Articular chondrocyte of knee joint (primary cell): Measurements from ENCODE around the gene SLC16A13. TPM values are rescaled to one million over a fixed set of nuclear protein-coding genes. Genes with fewer than 3 reads are reported as not detected.

Experiments
- small RNA-seq: library from RNA; depleted of rRNA; stranded (forward); fragments of <200 nt; gene quantifications from one replicate; pipeline ENCODE3, GENCODE V24; 2012
- total RNA-seq: library from RNA; depleted of rRNA; stranded (reverse); fragments of >200 nt; gene quantifications from 2 replicates; pipeline ENCODE4 v1.2.3, GENCODE V29; 2012

The SLC16A13 gene, protein sequence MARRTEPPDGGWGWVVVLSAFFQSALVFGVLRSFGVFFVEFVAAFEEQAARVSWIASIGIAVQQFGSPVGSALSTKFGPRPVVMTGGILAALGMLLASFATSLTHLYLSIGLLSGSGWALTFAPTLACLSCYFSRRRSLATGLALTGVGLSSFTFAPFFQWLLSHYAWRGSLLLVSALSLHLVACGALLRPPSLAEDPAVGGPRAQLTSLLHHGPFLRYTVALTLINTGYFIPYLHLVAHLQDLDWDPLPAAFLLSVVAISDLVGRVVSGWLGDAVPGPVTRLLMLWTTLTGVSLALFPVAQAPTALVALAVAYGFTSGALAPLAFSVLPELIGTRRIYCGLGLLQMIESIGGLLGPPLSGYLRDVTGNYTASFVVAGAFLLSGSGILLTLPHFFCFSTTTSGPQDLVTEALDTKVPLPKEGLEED
- 0.22 and 0.52 TPM in 2 replicates for total RNA-seq

DNA sequence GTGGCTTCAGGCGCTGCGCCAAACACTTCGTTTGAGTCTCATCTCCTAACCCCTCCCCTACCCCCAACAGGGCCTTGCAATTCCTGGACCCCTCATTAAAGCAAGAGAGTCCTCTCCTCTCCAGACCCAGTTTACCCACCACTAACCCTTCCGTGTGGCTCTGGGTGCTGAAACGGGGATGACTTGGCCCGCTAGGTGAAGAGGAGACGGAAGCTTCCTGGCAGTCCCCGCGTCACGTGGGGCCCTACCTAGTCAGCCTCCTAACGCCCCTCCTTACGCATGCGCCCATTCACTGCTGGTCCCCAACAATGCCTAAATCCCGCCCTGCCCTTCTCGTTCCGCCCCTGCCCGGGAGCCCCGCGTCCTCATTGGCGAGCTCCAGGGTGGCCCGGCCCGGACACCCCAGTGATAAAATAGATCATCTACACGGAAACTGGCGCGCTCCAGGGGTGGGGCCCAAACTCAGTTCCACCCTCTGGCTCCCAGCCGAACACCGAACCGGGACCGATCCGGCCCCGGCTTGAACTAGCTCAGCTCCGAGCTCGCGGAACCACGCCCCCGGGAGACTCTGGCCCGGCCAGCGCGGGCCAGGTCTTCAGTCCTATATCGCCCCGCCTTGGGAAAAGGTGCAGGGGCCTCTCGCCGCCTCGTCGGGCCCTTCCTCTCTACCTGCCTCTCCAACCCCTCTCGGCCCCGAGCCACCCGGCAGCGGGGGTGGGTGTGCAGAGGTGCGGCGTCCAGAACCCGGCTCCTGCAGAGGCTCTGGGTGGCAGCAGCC is at the start of gene SLC16A13:
SLC16A13 (plus strand) TSS at position 425 of the 778 bp plus-strand sequence. CDS start 368 bp downstream, outside the sequence.

DNA sequence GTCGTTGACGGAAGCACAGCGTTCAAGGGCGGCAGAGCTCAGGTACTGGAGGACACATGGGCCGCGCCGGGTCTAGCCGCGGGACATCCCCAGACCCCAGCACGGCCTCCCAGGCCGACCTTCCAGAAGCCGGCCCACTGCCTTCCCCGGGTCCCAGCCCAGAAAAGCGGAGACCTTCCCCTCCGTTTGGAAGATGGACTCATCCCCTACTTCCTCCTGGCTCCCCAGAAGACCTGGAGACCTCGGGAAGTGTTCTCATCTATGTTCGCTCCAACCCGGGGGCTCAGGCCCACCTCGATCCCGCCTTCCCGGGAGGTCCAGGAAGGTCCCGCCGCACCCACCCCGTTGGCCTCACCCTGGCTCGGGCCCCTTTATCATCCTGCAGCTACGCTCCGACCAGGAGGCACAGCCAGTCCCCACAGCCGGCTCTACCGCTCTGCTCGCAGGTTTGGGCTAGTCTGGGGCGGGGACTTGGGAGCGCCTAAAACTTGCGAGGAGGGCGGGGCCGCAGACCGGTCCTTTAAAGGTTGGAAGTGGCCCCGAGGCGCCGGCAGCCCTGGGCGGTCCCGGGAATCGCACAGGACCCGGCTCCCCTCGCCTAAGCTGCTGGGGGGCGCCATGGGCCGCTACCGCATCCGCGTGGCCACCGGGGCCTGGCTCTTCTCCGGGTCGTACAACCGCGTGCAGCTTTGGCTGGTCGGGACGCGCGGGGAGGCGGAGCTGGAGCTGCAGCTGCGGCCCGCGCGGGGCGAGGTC is 40.1 kb upstream of the SLC16A13 start, which contains the start of gene ALOX12:
ALOX12 (plus strand) TSS at position 550 of the 756 bp plus-strand sequence; CDS start at position 619, 69 bp downstream.

DNA sequence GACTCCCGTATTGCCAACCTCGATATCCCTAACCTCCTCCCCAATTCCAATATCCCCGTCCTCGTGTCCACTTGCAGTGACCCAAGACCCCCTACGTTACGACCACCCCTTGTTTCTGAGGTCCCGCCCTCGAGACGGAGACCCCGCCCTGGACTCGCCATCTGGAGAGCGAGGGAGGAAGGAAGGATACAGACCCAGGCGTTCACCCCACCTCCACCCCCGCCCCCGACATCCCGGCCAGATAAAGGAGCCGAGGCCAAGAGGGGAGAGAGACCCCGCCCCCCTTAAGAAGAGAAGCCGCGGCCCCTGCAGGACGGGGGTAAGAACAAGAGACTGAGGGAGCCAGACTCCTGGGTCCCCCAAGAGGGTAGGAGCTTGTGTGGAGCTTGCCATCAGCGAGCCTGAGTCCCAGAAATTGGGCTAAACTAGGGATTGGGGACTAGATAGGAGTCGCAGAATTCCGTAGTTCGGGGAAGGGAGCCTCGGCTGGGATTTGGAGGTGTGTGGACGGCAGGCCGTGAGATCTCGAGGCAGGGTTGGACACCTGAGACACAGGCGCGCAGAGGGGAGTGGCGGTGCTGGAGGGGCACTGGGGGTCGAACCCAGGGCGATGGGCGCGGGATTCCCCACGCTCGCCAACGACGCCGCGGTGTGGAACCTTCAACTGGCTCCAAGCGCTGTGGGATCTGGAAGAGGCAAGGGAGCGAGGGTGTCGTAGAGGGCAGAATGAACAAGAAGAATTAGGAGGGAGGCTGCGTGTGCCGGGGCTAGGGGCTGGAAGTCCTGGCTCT is 12.8 kb upstream of the SLC16A13 start, which contains the start of gene BCL6B:
BCL6B (plus strand) TSS at position 270 of the 791 bp plus-strand sequence. CDS start 622 bp downstream, outside the sequence.

DNA sequence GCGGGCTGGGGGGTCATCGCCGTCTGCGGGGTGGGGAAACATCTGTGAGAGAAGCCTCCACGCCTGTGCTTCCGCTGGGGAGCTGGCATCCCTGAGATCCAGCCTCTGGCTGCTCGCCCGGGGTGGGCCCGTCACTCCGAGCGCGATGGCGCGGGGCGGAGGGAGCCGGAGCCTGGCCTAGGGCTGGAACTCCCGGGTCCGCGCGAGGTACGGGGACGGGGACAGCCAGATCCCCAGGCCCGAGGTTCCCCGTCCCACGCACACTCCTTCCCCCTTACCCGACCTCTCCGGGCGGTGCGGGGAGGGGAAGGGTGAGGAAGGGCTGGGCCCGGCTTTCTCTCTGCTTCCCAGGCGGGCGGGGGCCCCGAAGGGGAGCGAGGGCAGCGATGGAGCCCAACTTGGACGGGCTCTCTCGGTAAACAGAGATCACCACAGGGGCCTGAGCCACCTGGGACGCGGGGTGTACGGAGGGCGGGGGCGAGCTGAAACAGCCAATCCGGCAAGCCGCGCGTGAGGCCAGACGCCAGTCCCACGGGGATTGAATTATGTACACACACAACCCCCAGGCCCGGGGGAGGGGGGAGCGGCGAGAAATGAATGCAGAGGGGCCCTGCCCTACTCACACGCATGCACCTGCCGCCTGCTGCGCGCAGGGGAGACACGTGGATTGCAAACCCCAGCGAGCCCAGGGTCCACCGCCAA is 7.8 kb downstream of the SLC16A13 start, which contains the start of gene SLC16A11:
SLC16A11 (minus strand) TSS at position 596 of the 702 bp plus-strand sequence; CDS start at position 17, 579 bp downstream.

DNA sequence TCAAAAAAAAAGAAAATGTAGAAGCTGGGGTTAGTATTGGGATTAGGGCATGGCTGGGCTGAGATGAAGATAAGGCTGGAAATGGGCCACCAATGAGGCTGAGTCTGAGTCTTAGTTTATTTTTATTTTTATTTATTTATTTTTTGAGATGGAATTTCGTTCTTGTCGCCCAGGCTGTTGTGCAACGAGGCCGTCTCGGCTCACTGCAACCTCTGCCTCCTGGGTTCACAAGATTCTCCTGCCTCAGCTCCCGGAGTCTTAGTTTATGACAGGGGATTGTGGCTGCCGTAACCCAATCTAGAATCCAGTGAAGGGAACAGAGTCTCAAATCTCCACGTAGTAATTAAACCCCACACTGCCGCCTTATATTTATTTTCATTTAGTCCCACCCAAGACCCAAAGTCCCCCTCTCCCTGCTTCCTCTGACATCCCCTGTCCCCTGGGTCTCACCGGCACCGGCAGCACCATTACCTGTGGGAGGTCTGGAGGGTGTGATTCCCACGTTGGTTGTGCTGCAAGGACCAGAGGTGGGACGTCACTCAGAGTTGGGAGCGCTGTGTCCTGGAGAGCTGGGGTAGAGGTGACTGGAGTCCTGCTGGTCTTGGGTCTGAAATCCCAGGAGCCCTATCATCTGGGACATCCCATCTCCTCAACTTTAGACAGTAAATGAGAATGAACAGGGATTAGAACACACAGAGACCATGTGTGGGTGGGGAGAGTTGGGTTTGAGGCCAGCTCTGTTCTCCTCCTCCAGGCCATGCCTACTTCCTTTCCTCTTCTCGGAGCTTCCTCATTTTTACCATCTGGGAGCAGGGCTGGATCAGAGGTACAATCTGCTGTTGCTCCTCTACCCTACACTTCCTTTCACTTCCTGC is 44.0 kb downstream of the SLC16A13 start, which contains the start of gene CLEC10A:
CLEC10A (minus strand) TSS at position 671 of the 875 bp plus-strand sequence. CDS start 1,439 bp downstream, outside the sequence.

Small RNAs within 50 kb of the gene (small RNA-seq; reads per million reads assigned to genes)
- gene AC120057.1, result not detected

Other genes starting within 250 kb of the SLC16A13 start
- gene TEKT1, start 204.3 kb upstream of the SLC16A13 start, total RNA-seq, result not detected in 2 replicates
- 0.11 TPM in 1 of 2 replicates, not detected in the other for gene ALOX12, start 40.0 kb upstream of the SLC16A13 start, total RNA-seq
- gene RNASEK, start 23.4 kb upstream of the SLC16A13 start, total RNA-seq, result 72.4 and 73.5 TPM in 2 replicates
- gene BCL6B, start 13.0 kb upstream of the SLC16A13 start, total RNA-seq, result 0.11 and 0.13 TPM in 2 replicates
- 0.13 TPM in 1 of 2 replicates, not detected in the other for gene SLC16A11, start 8.1 kb downstream of the SLC16A13 start, total RNA-seq
- not detected in 2 replicates for gene CLEC10A, start 44.2 kb downstream of the SLC16A13 start, total RNA-seq
- not detected in 2 replicates for gene ASGR2, start 78.8 kb downstream of the SLC16A13 start, total RNA-seq
- gene ASGR1, start 143.4 kb downstream of the SLC16A13 start, total RNA-seq, result 0.65 and 0.76 TPM in 2 replicates
- gene DLG4, start 183.8 kb downstream of the SLC16A13 start, total RNA-seq, result 7.7 and 8.8 TPM in 2 replicates
- 205 and 214 TPM in 2 replicates for gene ACADVL, start 183.9 kb downstream of the SLC16A13 start, total RNA-seq
- 54.4 and 63.1 TPM in 2 replicates for gene DVL2, start 198.5 kb downstream of the SLC16A13 start, total RNA-seq
- gene PHF23, start 203.4 kb downstream of the SLC16A13 start, total RNA-seq, result 34.4 and 38.5 TPM in 2 replicates
- 315 and 440 TPM in 2 replicates for gene GABARAP, start 206.4 kb downstream of the SLC16A13 start, total RNA-seq
- 30.1 and 39.5 TPM in 2 replicates for gene CTDNEP1, start 215.7 kb downstream of the SLC16A13 start, total RNA-seq
- 31.6 and 39.1 TPM in 2 replicates for gene ELP5, start 216.2 kb downstream of the SLC16A13 start, total RNA-seq
- gene CLDN7, start 226.5 kb downstream of the SLC16A13 start, total RNA-seq, result 2.4 and 2.7 TPM in 2 replicates
- 0.11 TPM in 1 of 2 replicates, not detected in the other for gene SLC2A4, start 245.7 kb downstream of the SLC16A13 start, total RNA-seq